Tibial nerve (tissue), 4 donors: ENCODE data around the gene PKNOX2.

Experiments used
- CTCF ChIP-seq, 5 experiments: fragments of 200-600 bp in 3 of 5; fragments of 450-650 bp in 2 of 5; sonication (generic) in 3 of 5; IDR thresholded peaks; one replicate each; pipeline ENCODE4 v1.5.1; 2016 to 2019; ENCODE audit warnings: antibody characterized with exemption in 5 of 5, mild to moderate bottlenecking in 3 of 5, moderate library complexity in 2 of 5
- EP300 ChIP-seq, 2 donors: sonication (generic); formaldehyde crosslinking; IDR thresholded peaks; one replicate each; pipeline ENCODE4 v1.6.1; 2017; ENCODE audit warnings: antibody characterized with exemption in 2 of 2, mild to moderate bottlenecking in 1 of 2

DNA sequence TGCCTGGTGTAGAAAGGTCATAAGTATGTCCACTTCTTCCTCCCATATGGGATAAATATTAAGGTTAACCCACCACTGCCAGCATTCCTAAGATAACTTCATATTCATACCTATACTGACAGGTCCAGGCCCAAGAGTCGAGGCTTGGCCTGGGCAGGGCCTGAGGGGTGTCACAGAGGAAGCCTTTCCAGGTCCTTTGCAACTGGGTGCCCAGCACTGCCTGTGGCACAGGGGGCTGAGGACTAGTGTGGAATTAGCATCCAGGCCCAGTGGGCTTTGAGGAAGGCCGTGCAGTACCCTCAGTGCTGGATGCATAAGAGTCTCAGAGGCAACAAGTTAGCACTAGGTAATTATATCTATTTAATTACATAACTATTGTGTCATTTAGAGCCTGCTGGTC, 65.4 kb downstream of the PKNOX2 start:
- no peak for TF ChIP-seq CTCF (IDR thresholded peaks at IDR 0.05)
- TF ChIP-seq EP300 (IDR thresholded peaks at IDR 0.05): no peak
